Esophagus squamous epithelium (tissue), 5 donors: ENCODE data around the gene TNPO3. TPM values are rescaled to one million over a fixed set of nuclear protein-coding genes. Genes with fewer than 3 reads are reported as not detected.
"Not testable (repeated sequence)": the region's sequence is repeated elsewhere in the genome, so short reads cannot be mapped to it uniquely, and the experiment has no call there.

ENCODE experiments used
- DNase-seq: peaks from one replicate; lab custom pipeline; 2025; lab: John Stamatoyannopoulos, UW
- H3K27ac ChIP-seq, 4 donors: fragments of 200-600 bp; sonication (generic); one replicate each; pipeline ENCODE4 v1.5.1; 2016 to 2019; ENCODE audit warnings: mild to moderate bottlenecking in 1 of 4
- H3K27me3 ChIP-seq, 4 donors: fragments of 200-600 bp; sonication (generic); 1 replicate in 3 of 4; 2 replicates in 1 of 4; pipeline versions ENCODE4 v1.5.1 to v1.6.0; 2017 to 2021; ENCODE audit warnings: antibody characterized with exemption in 1 of 4
- H3K36me3 ChIP-seq, 3 donors: fragments of 200-600 bp; sonication (generic); one replicate each; pipeline ENCODE4 v1.5.1; 2016 to 2019
- H3K4me1 ChIP-seq, 3 donors: fragments of 200-600 bp; sonication (generic); one replicate each; pipeline ENCODE4 v1.5.1; 2017 to 2019
- H3K4me3 ChIP-seq, 4 donors: fragments of 200-600 bp; sonication (generic); 1 replicate in 3 of 4; 2 replicates in 1 of 4; pipeline ENCODE4 v1.5.1; 2016 to 2019; ENCODE audit warnings: mild to moderate bottlenecking in 2 of 4, moderate library complexity in 1 of 4
- H3K9me3 ChIP-seq, 3 donors: fragments of 200-600 bp; sonication (generic); one replicate each; pipeline ENCODE4 v1.5.1; 2016 to 2019
- POLR2A ChIP-seq, 4 donors: fragments of 450-650 bp; IDR thresholded peaks; one replicate each; pipeline ENCODE4 v1.6.1; 2017; ENCODE audit warnings: antibody characterized with exemption in 4 of 4, mild to moderate bottlenecking in 4 of 4, moderate library complexity in 3 of 4
- WGBS, 2 donors: methylation state at CpG; one replicate each; pipeline ENCODE4 v1.1.5; 2018; 5-methylcytosine and 5-hydroxymethylcytosine counted together
- intact Hi-C: fragments of 100-400 bp; cut with DNase I; formaldehyde crosslinking; loops from one replicate; pipeline ENCODE4 v1.15.0; 2022
- total RNA-seq, 4 donors: library from RNA; depleted of rRNA; stranded (reverse); fragments of >200 nt; gene quantifications; one replicate each; pipeline ENCODE4 v1.1.0, GENCODE V29; 2016
- TF ChIP-seq, protein P1 (sequence below), 6 experiments: fragments of 450-650 bp in 4 of 6; fragments of 200-600 bp in 2 of 6; sonication (generic) in 2 of 6; IDR thresholded peaks; one replicate each; pipeline ENCODE4 v1.5.1; 2016 to 2019; ENCODE audit warnings: antibody characterized with exemption in 6 of 6, mild to moderate bottlenecking in 4 of 6, moderate library complexity in 4 of 6
- donor health status: DM: yes; HTN: yes; CAD: no.

The TNPO3 gene
- total RNA-seq, 4 donors from 2014 or later = 26.4 to 49.6 (median 39.3) TPM

DNA sequence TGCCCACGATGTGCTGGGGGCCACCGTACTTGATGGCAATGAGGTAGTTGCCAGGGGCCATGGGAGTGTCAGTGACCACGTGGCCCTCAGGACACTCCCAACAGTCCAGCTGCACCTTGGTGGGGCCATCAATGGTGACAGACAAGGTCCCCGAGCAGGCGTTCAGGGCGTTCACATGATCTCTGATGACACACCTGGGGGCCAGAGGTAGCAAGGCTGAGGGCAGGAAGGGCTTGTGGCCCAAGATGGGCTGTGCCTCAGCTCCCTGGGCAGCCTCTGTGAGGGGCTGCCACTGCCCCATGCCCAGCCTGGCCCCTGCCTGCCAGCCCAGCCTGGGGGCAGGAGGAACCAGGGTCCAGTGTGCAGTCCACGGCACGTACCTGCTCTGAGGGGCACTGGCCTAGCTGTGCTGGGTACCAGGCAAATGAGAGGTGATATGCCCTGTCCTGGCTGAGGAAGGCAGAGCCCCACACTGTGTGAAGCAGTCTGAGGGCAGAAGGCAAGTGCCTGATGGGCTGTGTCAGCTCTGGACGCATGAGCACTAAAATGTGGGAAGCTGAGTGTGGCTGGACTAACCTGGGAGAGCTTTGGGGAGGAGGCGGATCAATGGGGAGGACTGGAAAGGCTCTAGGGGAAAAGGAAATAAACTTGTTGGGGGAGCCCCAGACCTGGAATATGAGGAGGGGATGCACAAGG lies 140.9 kb downstream of the TNPO3 start:
- Histone ChIP-seq H3K4me1 (peaks cover 23 to 39% (median 25%) of the 10 kb centered on the region in 3 donors), H3K27me3 (peaks cover 0 to 90% (median 13%) of the 10 kb centered on the region in 4 donors), H3K27ac (no peak overlapping the region), H3K36me3 (no peaks in the 10 kb centered on the region), H3K9me3 (no peaks in the 10 kb centered on the region), H3K4me3 (no peak overlapping the region)
- DNase-seq = no peak
- intact Hi-C loops = no loop called here
- no peak for TF ChIP-seq POLR2A (IDR thresholded peaks at IDR 0.05)
- TF ChIP-seq, protein P1, sequence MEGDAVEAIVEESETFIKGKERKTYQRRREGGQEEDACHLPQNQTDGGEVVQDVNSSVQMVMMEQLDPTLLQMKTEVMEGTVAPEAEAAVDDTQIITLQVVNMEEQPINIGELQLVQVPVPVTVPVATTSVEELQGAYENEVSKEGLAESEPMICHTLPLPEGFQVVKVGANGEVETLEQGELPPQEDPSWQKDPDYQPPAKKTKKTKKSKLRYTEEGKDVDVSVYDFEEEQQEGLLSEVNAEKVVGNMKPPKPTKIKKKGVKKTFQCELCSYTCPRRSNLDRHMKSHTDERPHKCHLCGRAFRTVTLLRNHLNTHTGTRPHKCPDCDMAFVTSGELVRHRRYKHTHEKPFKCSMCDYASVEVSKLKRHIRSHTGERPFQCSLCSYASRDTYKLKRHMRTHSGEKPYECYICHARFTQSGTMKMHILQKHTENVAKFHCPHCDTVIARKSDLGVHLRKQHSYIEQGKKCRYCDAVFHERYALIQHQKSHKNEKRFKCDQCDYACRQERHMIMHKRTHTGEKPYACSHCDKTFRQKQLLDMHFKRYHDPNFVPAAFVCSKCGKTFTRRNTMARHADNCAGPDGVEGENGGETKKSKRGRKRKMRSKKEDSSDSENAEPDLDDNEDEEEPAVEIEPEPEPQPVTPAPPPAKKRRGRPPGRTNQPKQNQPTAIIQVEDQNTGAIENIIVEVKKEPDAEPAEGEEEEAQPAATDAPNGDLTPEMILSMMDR (IDR thresholded peaks at IDR 0.05) = no peak
- WGBS, 2 donors = 68 to 84% methylated on average over 2 of the region's 10 CpGs

GRCh38 chr7:128912709-128913495 lies 142.0 kb downstream of the TNPO3 start:
- H3K36me3 ChIP-seq, H3K9me3 ChIP-seq, H3K4me3 ChIP-seq, H3K27ac ChIP-seq, DNase-seq, intact Hi-C loops: not testable (repeated sequence)
- H3K27me3 ChIP-seq = peaks cover 0 to 89% (median 13%) of the 10 kb centered on the region in 4 donors
- H3K4me1 ChIP-seq = peaks cover 23 to 39% (median 25%) of the 10 kb centered on the region in 3 donors
- WGBS, 2 donors = 100% methylated on average over 1 of the region's 20 CpGs; no CpG with 5 or more reads in 1 of the 2 donors

DNA sequence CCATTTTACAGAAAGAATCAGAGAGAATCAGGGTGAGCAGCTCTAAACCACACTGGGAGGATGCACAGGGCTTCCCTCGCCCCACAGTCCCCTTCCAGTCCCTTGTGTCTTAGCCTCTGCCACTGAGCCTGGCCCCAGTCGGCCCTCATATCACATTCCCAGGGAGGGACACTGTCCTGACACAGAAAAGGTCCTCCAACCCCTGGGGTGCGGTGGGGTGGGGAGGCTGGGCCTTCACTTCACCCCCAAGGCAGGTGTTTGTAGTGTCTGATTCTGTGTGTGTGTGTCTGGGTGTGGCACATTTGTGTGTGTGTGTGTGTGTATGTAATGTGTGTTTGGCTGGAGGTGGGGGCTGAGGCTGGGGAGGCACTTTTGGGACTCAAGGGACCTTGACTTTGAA lies 142.6 kb downstream of the TNPO3 start:
- 60 to 100% methylated on average over 1 of the region's 3 CpGs for WGBS, 2 donors
- no peak overlapping the region for H3K4me3 ChIP-seq

GRCh38 chr7:128911423-128912031 lies 143.4 kb downstream of the TNPO3 start:
- H3K36me3 ChIP-seq = no peaks in the 10 kb centered on the region
- TF ChIP-seq POLR2A (IDR thresholded peaks at IDR 0.05) = no peak
- TF ChIP-seq, protein P1 (IDR thresholded peaks at IDR 0.05) = no peak
- H3K9me3 ChIP-seq = no peaks in the 10 kb centered on the region
- DNase-seq = no peak
- H3K4me1 ChIP-seq = peaks cover 23 to 39% (median 25%) of the 10 kb centered on the region in 3 donors
- peak overlapping the region in 1 of 4 donors; percentile 3 for H3K27ac ChIP-seq
- no peak overlapping the region for H3K4me3 ChIP-seq
- WGBS, 2 donors = 62 to 87% methylated on average over 2 to 3 of the region's 8 CpGs
- intact Hi-C loops = no loop called here
- H3K27me3 ChIP-seq = peaks cover 0 to 86% (median 13%) of the 10 kb centered on the region in 4 donors

More for the DNA sequence above, 142.6 kb downstream of the TNPO3 start:
- Histone ChIP-seq H3K4me1 (peaks cover 23 to 39% (median 25%) of the 10 kb centered on the region in 3 donors), H3K27me3 (peaks cover 0 to 87% (median 13%) of the 10 kb centered on the region in 4 donors), H3K36me3 (no peaks in the 10 kb centered on the region), H3K9me3 (no peaks in the 10 kb centered on the region), H3K27ac (no peak overlapping the region)
- intact Hi-C loops = no loop called here
- TF ChIP-seq, protein P1 (IDR thresholded peaks at IDR 0.05) = no peak
- TF ChIP-seq POLR2A (IDR thresholded peaks at IDR 0.05) = no peak
- DNase-seq = no peak

DNA sequence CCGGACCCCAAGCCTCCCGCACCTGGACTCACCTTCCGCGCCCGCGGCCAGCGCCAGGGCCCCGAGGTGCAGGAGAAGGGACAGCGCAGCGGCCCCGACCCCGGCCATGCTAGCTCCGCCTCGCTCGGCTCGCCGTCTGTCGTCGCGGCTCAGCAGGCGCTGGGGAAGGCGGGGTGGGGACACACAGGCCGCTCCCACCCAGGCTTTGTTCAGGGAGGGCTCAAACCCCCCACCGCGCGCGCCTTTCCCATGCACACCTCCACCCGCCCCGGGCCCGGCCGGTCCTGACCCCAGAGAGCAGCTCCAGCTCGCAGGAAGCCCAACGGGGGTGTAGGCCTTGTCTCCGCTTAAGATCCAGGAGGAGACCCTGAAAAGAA lies 144.4 kb downstream of the TNPO3 start, which contains the start of gene KCP:
TSS of gene KCP (minus strand) at position 141 of the 377 bp plus-strand sequence. CDS start at position 108, 33 bp downstream.
- Histone ChIP-seq H3K36me3 (no peaks in the 10 kb centered on the region), H3K27me3 (peaks cover 0 to 83% (median 10%) of the 10 kb centered on the region in 4 donors), H3K27ac (peak within 1 kb of the TSS in 1 of 4 donors; percentile 3), H3K4me3 (peak within 1 kb of the TSS; percentile 0 to 60 (median 32)), H3K9me3 (no peaks in the 10 kb centered on the region), H3K4me1 (peaks cover 19 to 34% (median 20%) of the 10 kb centered on the region in 3 donors)
- 22 to 51% methylated on average over 6 to 7 of the region's 34 CpGs for WGBS, 2 donors
- no peak for DNase-seq
- no peak for TF ChIP-seq POLR2A (IDR thresholded peaks at IDR 0.05)
- TF ChIP-seq, protein P1 (IDR thresholded peaks at IDR 0.05) = no peak
- intact Hi-C loops = no loop called here
